Stimulated activated CD4-positive, alpha-beta T cell treated with anti-CD3 and anti-CD28 coated beads, Interleukin-12 subunit alpha, Interleukin-12 subunit beta, amount 100 ng/mL, for 4 hours (primary cell): Measurements from ENCODE around the gene KCNE4.

ENCODE experiments used
- DNase-seq: peaks from one replicate; pipeline ENCODE4 v3.0.0-alpha.2; 2020

The KCNE4 gene, protein sequence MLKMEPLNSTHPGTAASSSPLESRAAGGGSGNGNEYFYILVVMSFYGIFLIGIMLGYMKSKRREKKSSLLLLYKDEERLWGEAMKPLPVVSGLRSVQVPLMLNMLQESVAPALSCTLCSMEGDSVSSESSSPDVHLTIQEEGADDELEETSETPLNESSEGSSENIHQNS

DNA sequence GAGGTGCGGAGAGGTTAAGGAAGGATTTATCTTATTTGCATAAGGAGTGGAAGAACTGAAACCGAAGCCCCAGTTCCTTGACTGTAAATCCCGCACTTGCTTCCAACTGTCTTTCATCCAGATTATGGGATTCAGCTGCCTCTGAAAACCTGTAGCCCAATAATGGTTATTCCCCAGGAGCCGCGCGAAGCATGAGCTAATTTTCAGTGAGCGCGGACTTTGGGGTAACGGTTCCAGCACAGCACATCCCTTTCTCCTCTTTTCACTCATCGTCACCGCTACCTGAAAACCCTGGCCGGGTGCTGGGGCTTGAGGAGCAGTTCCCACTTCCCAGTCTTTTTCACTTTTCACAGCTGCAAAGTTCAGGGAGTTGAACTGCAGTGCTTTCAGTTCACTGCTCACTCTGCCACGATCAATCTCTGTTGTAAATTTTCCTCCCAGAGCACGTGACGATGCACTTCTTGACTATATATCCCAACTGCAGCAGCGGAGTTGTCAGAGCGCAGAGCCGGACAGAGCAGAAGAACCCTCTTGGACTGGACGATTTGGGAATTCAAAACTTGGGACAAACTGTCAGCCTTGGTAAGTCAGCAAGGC lies at the start of gene KCNE4:
TSS of gene KCNE4 (plus strand) at position 498 of the 597 bp plus-strand sequence. CDS start 641 bp downstream, outside the sequence.
- DNase-seq = no peak

DNA sequence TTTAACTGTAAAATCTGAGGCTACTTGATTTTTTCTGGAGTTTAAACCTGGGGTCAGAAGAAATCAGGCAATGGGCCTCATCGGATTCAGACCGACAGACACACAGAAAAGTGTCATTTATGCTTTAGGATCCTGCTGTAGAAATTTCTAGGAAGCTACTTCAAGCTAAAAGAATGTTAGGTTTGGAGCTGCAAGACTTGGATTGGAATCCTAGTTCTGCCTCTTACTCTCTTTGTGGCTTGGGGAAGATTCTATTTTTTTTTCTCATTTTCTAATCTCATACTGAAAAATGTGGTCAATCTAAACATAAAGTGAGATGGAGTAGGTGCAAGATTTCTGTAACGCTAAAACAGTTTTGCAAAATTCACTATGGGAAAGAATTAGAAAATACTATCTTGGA lies 48.8 kb upstream of the KCNE4 start:
- DNase-seq = no peak

DNA sequence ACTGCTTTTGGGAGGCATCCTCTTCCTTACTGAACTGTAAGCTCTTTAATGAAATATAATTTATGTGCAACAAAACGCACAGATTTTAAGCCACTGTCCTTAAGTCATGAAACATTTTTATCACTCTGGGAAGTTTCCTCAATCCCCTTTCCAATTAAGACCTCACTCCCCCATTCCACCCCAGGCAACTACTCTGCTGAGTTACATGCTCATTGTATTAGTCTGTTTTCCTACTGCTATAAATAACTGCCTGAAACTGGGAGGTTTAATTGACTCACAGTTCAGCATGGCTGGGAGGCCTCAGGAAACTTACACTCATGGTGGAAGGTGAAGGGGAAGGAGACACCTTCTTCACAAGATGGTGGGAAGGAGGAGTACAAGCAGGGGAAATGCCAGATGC lies 46.5 kb upstream of the KCNE4 start:
- DNase-seq = no peak

DNA sequence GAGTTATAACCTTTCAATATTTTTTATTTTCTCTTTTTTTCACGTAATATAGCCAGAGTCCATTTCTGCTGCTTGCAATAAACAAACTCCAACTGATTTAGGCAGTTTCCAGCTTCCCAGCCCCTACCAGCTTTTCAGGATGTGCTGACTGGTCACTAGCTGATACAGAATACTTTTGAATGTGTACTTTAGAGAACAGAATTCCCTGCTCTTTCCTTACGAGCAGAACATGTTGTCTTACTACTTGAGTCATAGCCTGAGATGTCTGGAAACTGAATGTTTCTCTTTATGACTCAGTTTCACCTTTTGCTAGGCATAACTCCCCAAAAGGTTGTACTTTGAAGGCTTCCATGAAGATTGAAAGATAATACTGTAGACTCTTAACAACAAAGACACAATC lies 44.5 kb upstream of the KCNE4 start:
- no peak for DNase-seq

DNA sequence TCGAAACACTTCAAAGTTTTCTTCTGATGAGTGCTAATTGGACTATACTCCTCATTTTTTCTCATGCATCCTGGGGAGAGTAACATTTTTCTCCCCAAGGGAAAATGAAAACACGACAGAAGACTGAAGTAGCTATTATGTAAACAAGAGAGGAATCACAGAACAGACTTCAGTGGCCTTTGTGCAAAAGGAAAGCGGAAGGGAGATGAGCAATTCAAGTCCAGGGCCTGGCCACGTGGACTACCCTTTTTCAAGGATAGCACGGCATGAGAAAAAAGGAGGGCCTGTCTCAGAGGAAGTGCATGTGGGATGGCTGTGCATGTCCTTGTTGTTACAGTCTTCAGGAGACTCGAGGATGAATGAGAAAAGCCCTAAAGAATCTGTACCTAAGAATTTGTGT lies 43.8 kb upstream of the KCNE4 start:
- DNase-seq = no peak

DNA sequence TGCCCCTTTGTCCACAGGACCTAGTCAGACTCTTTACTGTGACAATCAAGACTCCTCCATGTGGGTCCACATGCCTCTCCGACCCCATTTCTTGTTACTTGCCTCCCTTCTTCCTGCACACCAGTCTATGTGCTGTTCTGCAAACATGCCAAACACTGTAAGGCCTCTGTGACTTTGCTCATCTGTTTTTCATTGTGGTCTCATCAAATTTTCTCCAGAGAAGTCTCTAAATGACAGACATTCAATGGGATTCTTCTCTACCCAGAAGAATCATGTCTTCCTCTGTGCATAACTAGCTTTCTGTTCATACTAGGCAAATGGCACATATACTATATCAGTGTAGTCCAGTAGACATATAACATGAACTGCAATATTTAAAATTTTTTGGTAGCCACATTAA lies 43.0 kb upstream of the KCNE4 start:
- no peak for DNase-seq

DNA sequence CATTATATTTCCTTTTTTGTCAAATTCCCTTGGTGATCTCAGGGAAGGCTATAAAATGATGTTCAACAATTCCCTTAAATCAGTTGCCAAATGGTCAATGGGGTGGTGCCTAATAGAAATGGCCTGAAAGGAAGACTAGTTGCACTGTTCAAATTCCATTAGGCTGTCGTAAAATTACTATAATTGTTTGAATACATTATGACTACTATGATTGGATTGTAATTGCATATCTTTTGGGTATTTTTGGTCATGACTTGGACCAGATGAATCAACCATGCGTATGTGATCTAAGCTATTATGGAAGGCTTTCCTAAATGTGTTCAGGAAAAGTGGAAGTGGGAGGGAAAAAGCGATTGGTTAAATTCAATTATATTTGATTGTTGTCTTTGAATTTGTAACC lies 41.3 kb upstream of the KCNE4 start:
- DNase-seq = no peak

DNA sequence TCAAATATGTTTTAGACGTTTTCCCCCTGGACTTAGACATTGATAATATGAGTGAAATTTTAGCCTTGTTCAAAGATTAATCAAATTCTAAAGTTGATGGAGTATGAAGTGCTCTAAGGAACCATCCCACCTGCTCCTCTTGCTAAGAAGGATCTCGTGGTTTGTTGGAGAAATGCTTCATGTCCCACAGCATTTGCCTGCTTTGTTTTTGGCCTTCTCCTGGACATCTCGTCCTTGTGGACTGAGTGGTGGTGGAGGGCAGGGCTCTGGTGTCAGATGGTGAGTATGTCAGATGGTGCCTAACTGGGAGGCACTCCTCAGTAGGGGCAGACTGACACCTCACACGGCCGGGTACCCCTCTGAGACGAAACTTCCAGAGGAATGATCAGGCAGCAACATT lies 39.7 kb upstream of the KCNE4 start:
- DNase-seq = no peak

DNA sequence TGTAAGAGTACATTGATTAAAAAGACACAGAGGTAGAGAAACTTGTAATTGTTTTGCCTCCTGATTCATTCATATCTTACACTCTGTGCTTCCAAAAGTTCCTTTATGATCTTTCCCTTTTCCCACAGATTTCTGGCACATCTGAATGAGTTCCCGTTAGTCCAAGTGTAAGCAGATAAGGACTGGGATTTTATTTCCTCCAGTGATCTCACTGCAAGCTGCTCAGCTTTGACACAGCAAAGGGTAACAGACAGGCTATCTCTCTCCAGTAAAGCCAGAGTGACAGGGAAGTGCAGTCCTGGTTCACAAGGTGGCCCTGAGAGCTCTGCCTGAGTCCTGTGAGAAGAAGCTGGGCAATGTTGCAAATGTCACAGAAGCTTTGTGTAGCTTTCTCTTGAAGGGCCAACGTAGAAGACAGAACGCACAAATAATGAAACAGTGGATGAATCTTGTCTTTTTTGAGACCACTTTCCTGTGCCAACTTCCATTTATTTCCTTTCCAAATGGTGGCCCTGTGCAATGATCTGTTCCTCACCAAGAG lies 32.5 kb upstream of the KCNE4 start:
- no peak for DNase-seq

DNA sequence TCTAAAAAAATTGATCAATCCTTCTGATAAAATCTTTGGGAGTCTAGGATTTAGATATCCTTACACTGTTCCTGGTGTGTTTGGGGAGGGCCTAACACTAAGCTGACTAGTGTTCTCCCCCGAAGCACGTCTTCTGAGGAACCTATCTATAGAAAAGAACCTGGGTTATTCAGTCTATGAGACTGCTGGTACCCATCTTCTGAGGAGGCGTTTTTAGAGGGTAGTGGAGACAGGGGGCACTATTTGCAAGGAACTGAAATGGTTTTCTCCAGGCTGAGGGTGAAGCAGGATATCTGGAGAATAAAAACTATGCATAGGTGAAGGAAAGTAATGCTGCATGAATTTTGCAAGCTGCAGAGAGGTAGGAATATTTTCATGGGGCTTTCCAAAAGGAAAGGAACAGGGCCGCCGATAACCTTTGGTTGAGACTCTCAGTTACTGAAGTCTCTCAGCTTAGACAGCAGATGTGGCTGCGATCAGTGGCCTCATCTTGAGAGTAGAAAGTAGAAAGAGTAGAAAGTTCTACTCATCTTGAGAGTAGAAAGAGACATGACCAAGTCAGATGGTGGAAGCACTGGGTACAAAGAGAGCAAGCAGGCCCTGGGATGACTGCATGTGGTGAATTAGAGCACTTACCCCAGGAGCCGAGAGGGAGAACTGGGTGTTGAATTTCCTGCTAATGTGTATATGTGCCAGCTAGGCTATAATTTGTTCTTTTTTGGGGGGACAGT lies 31.8 kb upstream of the KCNE4 start:
- DNase-seq = no peak

DNA sequence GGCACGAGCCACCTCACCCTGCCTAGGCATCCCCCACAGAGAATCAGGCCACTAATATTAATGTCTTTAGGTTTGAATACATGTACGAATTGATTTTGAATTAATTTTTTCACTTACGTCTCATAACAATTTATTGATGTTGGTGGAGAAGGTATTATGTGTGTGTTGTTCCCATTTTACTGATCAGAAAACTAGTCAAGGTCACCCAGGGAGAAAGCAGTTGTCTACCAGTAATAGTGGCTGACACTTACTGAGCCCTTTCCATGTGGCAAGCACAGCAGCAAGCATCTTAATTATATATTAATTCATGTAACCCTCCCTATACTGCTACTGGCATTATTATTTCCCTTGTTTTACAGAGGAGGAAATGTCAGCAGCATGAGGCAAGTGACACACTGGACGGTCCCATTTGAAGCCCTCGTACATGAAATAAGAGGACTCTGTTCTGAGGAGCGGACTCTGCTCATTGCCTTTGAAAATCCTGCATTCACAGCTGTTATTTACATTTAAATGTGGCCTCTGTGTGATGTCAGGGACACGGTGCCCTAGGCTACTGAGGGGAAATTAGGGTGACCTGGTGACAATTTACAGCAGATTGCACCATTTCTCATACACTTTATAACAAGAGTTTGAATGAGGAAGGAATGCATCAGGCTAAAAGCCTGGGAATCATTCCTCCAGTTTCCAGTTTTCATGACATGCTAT lies 30.9 kb upstream of the KCNE4 start:
- DNase-seq = no peak

DNA sequence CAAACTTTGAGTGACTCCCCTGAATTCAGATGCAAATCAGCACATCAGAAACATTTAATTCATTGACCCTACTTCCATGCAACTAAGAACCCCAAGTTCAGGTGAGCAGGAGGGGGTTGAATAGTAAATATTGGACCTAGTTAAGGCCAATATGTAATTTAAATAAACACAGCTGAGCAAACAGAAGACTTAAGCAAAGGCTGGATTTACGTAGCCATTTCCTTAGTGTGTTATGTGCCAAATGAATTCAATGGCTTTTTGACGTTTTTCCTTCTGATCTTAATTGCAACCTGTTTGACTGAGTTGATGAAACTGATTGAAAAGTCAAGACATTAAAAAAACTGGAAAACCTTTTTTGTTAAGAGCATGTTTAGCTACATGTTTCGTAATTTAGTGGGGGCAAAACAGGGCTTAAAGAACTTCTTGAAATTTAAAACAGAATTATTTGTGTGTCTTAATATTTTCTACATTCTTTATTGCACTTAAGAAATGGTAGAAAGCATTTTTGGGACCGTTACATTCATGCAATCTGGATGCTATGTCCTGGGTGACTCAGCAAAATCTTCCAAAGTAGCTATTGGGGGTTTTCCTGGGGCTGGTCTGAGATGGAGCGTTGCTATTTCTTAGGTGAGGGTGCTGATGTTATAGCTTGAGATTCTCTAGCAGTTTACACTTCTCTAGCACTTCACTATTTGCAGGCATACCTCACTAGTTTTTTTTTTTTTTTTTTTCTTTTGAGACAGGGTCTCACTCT lies 25.5 kb upstream of the KCNE4 start:
- no peak for DNase-seq

DNA sequence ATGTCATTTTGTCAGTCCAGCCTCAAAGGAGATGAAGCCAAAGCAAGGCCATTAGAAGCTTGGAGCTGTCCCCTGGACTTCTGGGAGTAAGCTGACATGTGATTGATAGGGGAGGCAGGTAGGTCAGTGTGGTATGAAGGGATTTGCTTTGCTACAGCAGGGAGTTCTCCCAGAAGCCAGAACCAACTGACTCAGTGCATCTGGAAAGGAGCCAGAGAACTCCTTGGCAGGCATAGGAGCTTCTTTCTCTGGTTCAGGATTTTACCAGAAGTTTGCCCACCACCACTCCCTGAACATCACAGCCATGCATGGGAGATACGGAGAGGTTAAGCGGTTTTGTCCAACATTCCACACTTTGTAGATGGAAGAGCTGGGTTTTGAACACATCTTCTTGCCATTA lies 24.5 kb upstream of the KCNE4 start:
- no peak for DNase-seq

DNA sequence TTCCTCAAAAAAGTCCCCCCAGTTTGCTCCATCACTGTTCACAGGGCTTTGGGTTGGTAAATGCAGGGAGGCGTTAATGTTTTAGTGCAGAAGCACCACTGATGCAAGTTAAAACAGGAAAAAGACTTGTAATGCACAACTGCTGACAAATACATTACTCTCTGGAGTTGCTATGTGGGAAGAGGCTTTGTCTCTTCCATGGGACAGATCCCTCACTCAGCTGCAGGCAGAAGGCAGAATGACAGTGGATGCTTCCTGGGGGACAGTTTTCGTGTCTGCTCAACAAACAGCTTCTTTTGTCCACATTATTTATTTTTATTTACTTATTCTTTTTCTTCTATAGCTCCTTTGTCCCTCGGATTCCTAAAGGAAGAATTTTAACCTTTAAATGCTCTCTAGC lies 22.7 kb upstream of the KCNE4 start:
- no peak for DNase-seq

DNA sequence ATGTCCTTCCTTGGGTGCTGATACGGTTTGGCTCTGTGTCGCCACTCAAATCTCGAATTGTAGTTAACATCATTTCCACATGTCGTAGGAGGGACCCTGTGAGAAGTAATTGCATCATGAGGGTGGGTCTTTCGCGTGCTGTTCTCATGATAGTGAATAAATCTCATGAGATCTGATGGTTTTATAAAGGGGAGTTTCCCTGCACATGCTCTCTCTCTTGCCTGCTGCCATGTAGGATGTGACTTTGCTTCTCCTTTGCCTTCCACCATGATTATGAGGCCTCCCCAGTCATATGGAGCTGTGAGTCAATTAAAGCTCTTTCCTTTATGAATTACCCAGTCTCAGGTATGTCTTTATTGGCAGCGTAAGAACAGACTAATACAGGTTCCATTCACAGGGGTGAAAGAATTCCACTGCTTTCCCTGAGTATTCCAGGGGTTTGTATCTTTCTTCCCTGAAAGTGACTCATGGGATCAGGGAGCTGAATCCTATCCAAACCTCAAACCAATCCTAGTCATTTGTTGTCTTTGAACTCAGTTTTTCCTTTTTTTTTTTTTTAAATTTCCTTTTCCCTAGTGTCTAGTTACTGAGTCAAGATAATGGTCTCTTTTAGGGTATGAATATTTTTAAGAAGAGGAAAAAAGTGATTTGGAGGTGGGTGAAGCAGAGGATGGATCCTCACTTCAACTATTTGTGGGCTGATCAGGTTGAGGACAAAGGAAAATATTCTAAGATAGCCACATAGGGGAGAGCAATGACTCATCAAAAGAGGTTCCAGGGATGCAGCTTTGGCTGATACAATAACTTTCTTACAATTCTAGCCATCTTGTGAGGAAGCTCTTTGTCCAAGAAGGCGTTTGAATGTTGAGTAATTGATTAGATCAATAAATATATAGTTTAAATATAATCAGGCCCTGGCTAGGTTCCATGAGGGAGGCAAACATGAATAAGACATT lies 19.5 kb upstream of the KCNE4 start:
- DNase-seq = no peak

DNA sequence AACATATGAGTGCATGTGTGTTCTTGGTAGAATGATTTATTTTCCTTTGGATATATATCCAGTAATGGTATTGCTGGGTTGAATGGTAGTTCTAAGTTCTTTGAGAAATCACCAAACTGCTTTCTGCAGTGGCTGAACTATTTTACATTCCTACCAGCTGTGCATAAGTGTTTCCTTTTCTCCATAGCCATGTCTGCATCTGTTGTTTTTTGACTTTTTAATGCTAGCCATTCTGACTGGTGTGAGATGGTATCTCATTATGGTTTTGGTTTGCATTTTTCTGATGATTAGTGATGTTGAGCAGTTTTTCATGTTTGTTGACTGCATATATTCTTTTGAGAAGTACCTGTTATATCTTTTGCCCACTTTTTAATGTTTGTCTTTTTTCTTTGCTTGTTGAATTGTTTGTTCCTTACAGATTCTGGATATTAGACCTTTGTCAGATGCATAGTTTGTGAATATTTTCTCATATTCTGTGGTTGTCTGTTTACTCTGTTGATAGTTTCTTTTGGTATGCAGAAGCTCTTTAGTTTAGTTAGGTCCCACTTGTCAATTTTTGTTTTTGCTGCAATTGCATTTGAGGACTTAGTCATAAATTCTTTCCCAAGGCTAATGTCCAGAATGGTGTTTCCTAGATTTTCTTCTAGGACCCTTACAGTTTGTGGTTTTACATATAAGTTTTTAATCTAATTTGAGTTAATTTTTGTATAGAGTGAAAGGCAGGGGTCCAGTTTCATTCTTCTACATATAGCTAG lies 17.6 kb upstream of the KCNE4 start:
- DNase-seq = no peak

DNA sequence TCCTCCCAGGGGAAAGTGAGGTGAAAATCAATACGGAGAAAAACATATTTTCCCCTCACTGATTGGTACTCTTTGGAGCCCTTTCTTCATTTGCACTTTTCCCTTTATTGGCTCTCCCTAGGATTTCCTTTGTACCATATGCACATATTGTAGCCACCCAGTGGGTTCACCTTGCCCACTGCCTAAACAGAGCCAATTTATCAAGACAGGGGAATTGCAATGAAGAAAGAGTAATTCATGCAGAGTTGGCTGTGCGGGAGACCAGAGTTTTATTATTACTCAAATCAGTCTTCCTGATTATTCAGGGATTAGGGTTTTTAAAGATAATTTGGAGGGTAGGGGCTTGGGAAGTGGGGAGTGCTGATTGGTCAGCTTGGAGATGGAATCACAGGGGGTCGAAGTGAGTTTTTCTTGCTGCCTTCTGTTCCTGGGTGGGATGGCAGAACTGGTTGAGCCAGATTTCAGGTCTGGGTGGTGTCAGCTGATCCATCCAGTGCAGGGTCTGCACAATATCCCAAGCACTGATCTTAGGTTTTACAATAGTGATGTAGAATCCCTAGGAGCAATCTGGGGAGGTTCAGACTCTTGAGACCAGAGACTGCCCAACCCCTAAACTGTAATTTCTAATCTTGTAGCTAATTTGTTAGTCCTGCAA lies 15.1 kb upstream of the KCNE4 start:
- no peak for DNase-seq

DNA sequence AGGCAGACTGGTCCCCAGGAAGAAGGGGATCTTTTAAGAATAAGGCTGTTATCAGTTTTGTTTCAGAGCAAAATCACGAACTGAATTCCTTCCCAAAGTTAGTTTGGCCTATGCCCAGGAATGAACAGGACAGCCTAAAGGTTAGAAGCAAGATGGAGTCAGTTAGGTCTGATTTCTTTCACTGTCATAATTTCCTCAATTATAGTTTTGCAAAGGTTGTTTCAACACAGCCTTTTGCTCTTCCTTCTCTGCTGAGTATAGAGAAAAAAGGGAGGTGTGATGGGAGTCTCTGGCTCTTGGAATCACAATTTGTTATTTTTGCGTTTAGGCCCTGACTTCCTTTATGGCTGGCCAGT lies 14.6 kb upstream of the KCNE4 start:
- no peak for DNase-seq

DNA sequence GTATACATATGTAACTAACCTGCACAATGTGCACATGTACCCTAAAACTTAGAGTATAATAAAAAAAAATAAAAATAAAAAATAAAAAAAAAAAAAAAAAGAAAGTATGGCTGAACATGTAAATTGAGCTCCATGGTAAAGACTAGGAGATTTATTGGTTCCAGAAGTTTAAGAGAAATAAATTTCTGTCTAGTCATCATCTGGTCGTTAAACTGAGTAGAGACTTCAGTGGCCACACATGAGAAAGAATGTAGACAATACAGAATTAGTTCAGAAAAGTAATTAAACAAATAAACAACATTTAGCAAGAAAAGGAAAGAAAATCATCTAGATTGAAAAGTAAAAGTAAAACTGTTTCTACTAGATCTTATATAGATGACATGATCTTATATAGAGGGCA lies 12.4 kb upstream of the KCNE4 start:
- DNase-seq = no peak

DNA sequence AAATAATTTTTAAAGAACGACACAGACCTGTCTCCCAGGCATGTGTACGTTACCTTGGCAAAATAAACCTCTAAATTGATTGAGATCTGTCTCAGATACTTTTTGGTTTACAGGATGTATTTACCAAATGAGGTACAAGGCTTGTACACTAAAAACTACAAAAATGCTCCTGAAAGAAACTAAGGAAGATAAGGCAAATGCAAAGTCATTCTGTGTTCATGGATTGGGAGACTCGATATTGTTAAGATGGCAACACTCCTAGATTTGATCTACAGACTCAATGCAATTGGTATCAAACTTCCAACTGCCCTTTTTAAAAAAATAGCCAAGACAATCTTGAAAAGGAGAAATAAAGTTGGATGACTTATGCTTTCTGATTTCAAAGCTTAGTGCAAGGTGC lies 11.5 kb upstream of the KCNE4 start:
- no peak for DNase-seq
